Measurements from ENCODE around the gene COX4I1.
"Not testable (repeated sequence)": the region's sequence is repeated elsewhere in the genome, so short reads cannot be mapped to it uniquely, and the experiment has no call there.

The COX4I1 gene

GRCh38 chr16:85826686-85827247 lies 27.3 kb downstream of the COX4I1 start:
- DNase-seq, result no peak

GRCh38 chr16:85828166-85828565 lies 28.7 kb downstream of the COX4I1 start:
- DNase-seq, result no peak

GRCh38 chr16:85829171-85829719 lies 29.8 kb downstream of the COX4I1 start:
- no peak for DNase-seq

- DNase-seq, result no peak
Observed at GRCh38 chr16:85829751-85830445, 30.4 kb downstream of the COX4I1 start.

- DNase-seq, result no peak
Observed at GRCh38 chr16:85830821-85831220, 31.3 kb downstream of the COX4I1 start.

GRCh38 chr16:85832570-85833218 lies 33.2 kb downstream of the COX4I1 start:
- no peak for DNase-seq

- no peak for DNase-seq
Observed at GRCh38 chr16:85833219-85833920, 33.9 kb downstream of the COX4I1 start.

GRCh38 chr16:85834741-85835140 lies 35.2 kb downstream of the COX4I1 start:
- DNase-seq, result no peak

GRCh38 chr16:85835227-85835751 lies 35.8 kb downstream of the COX4I1 start:
- DNase-seq, result no peak

- DNase-seq, result no peak
Observed at GRCh38 chr16:85835956-85836705, 36.6 kb downstream of the COX4I1 start.

GRCh38 chr16:85836706-85837582 lies 37.4 kb downstream of the COX4I1 start:
- no peak for DNase-seq

GRCh38 chr16:85837654-85838053 lies 38.2 kb downstream of the COX4I1 start:
- not testable (repeated sequence) for DNase-seq

GRCh38 chr16:85838381-85838780 lies 38.9 kb downstream of the COX4I1 start:
- no peak for DNase-seq

- no peak for DNase-seq
Observed at GRCh38 chr16:85838876-85839585, 39.5 kb downstream of the COX4I1 start.

GRCh38 chr16:85839681-85840240 lies 40.3 kb downstream of the COX4I1 start:
- no peak for DNase-seq

GRCh38 chr16:85840395-85840794 lies 40.9 kb downstream of the COX4I1 start:
- no peak for DNase-seq

GRCh38 chr16:85840801-85841200 lies 41.3 kb downstream of the COX4I1 start:
- DNase-seq, result no peak

GRCh38 chr16:85842435-85842834 lies 42.9 kb downstream of the COX4I1 start:
- no peak for DNase-seq

GRCh38 chr16:85842848-85843247 lies 43.4 kb downstream of the COX4I1 start:
- no peak for DNase-seq

GRCh38 chr16:85843471-85844168 lies 44.1 kb downstream of the COX4I1 start:
- DNase-seq, result no peak

All from NCI-H226 (cell line).